Ovary (tissue), 3 donors: ENCODE measurements around the gene NLGN1.

ENCODE experiments used
- CTCF ChIP-seq, 3 donors: fragments of 450-650 bp in 2 of 3; fragments of 200-600 bp in 1 of 3; IDR thresholded peaks; one replicate each; pipeline versions ENCODE4 v1.5.1 to v1.8.0; 2016 to 2022; ENCODE audit warnings: antibody characterized with exemption in 3 of 3, mild to moderate bottlenecking in 1 of 3
- EP300 ChIP-seq: sonication (generic); formaldehyde crosslinking; IDR thresholded peaks from one replicate; pipeline ENCODE4 v1.6.1; 2017; ENCODE audit warnings: antibody characterized with exemption
- POLR2A ChIP-seq: fragments of 450-650 bp; IDR thresholded peaks from one replicate; pipeline ENCODE4 v1.6.1; 2017; ENCODE audit warnings: antibody characterized with exemption, mild to moderate bottlenecking, moderate library complexity
- donor health status: DM: no; HTN: no; CAD: no.

DNA sequence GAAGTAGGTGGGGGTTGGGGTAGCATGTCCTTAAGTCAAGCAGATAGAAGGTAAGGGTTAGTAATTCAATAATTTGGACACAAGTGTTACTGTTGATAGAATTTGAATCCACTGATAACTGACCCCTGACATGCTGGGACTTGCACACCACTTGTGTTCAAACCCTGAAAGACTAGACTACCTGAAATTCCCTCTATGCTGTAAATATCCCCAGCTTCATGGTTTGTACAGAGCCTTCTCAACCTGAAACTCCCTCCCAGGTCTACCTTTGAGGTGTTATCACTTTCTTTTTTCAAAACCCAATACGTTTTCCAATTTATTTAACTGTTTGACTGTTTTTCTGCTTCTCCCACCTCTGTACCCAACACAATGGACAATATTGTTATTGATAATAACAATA is 459.6 kb downstream of the NLGN1 start:
- TF ChIP-seq CTCF (IDR thresholded peaks at IDR 0.05) = no peak
- no peak for TF ChIP-seq POLR2A
- TF ChIP-seq EP300 = no peak
